ENCODE results near the gene ITGAD. TPM values are rescaled to one million over a fixed set of nuclear protein-coding genes. Genes with fewer than 3 reads are reported as not detected.
A peak's percentile ranks its signal among the peaks of the same experiment; 100 is the strongest.

The ITGAD gene
- total and polyA plus RNA-seq, 2 donors (not counting 1 experiment from before 2014, with no cell fraction given), result 0.19 TPM; not detected in 1

- Histone ChIP-seq H3K9ac (ENCODE audit: low read length) (no peak overlapping the region), H3K79me2 (ENCODE audit: control insufficient read depth, insufficient read depth, low read length) (no peaks in the 10 kb centered on the region), H4K20me1 (ENCODE audit: control insufficient read depth, insufficient read depth, low read length, poor library complexity, severe bottlenecking) (no peaks in the 10 kb centered on the region), H3K27me3 (replicated peaks in 1 of 4; ENCODE audit: control extremely low read depth in 1 of 4, control insufficient read depth in 3 of 4, insufficient read depth in 4 of 4, low read length in 3 of 4) (peaks cover 0 to 23% (median 11%) of the 10 kb centered on the region in 4 experiments), H3K4me2 (replicated peaks; ENCODE audit: low read depth, low read length, poor library complexity, severe bottlenecking) (peak overlapping the region; percentile 89), H2AFZ (ENCODE audit: insufficient read depth, low read depth, low read length, poor library complexity, severe bottlenecking) (no peak overlapping the region), H3K9me3 (ENCODE audit: control extremely low read depth in 1 of 3, control insufficient read depth in 2 of 3, insufficient read depth in 1 of 3, low read length in 2 of 3) (peaks cover 0 to 12% (median 0%) of the 10 kb centered on the region in 3 donors), H3K36me3 (replicated peaks in 1 of 2; ENCODE audit: control extremely low read depth in 1 of 2, control insufficient read depth in 1 of 2, extremely low read depth in 1 of 2, insufficient read depth in 2 of 2, low read length in 1 of 2) (no peaks in the 10 kb centered on the region), H3K27ac (ENCODE audit: low read length in 2 of 2) (no peak overlapping the region), H3K4me1 (ENCODE audit: control insufficient read depth in 2 of 2, insufficient read depth in 2 of 2, low read length in 2 of 2) (peaks cover 23 to 31% of the 10 kb centered on the region in 2 donors), H3K4me3 (ENCODE audit: control extremely low read depth in 1 of 5, extremely low read depth in 1 of 5, insufficient read depth in 1 of 5, low read depth in 2 of 5, low read length in 4 of 5) (no peak overlapping the region)
- 77% methylated on average over 20 of the region's 20 CpGs for WGBS (ENCODE audit: insufficient coverage)
- DNase-seq, result peak; percentile 48
- Mint-ChIP-seq H3K27me3 (peaks cover 3% of the 10 kb centered on the region), H3K27ac (peak overlapping the region; percentile 32), H3K4me1 (peaks cover 51% of the 10 kb centered on the region), H3K9me3 (ENCODE audit: insufficient read depth) (no peaks in the 10 kb centered on the region), H3K4me3 (peak overlapping the region; percentile 86)
- ATAC-seq (ENCODE audit: low read depth), result no peak
- intact Hi-C loops (cut with micrococcal nuclease), result no loop called here
- POLR2A ChIA-PET, result no interaction called here
- CTCF ChIA-PET, result no interaction called here
- TF ChIP-seq EZH2 (IDR thresholded peaks at IDR 0.05; ENCODE audit: borderline replicate concordance, insufficient read depth, low read depth, low read length, poor library complexity, severe bottlenecking) (no peak), CTCF (IDR thresholded peaks at IDR 0.05) (no peak)
Measured at GRCh38 chr16:31472709-31473203, 79.6 kb downstream of the ITGAD start.

GRCh38 chr16:31473264-31473984 is 80.3 kb downstream of the ITGAD start:
- Histone ChIP-seq H4K20me1 (ENCODE audit: control insufficient read depth, insufficient read depth, low read length, poor library complexity, severe bottlenecking) (no peaks in the 10 kb centered on the region), H3K9ac (ENCODE audit: low read length) (no peak overlapping the region), H3K4me1 (ENCODE audit: control insufficient read depth in 2 of 2, insufficient read depth in 2 of 2, low read length in 2 of 2) (peaks cover 22 to 33% of the 10 kb centered on the region in 2 donors), H3K9me3 (ENCODE audit: control extremely low read depth in 1 of 3, control insufficient read depth in 2 of 3, insufficient read depth in 1 of 3, low read length in 2 of 3) (peaks cover 0 to 12% (median 0%) of the 10 kb centered on the region in 3 donors), H3K4me2 (replicated peaks; ENCODE audit: low read depth, low read length, poor library complexity, severe bottlenecking) (no peak overlapping the region), H3K4me3 (ENCODE audit: control extremely low read depth in 1 of 5, extremely low read depth in 1 of 5, insufficient read depth in 1 of 5, low read depth in 2 of 5, low read length in 4 of 5) (no peak overlapping the region), H3K79me2 (ENCODE audit: control insufficient read depth, insufficient read depth, low read length) (no peaks in the 10 kb centered on the region), H3K27me3 (replicated peaks in 1 of 4; ENCODE audit: control extremely low read depth in 1 of 4, control insufficient read depth in 3 of 4, insufficient read depth in 4 of 4, low read length in 3 of 4) (peaks cover 0 to 24% (median 11%) of the 10 kb centered on the region in 4 experiments), H3K36me3 (replicated peaks in 1 of 2; ENCODE audit: control extremely low read depth in 1 of 2, control insufficient read depth in 1 of 2, extremely low read depth in 1 of 2, insufficient read depth in 2 of 2, low read length in 1 of 2) (no peaks in the 10 kb centered on the region), H3K27ac (ENCODE audit: low read length in 2 of 2) (no peak overlapping the region), H2AFZ (ENCODE audit: insufficient read depth, low read depth, low read length, poor library complexity, severe bottlenecking) (no peak overlapping the region)
- ChIA-PET POLR2A (no interaction called here), CTCF (interaction anchor here (1.5 kb wide), 1 partner anchor 13 kb away, joined by 6 read pairs; no protein-coding TSS in a partner anchor)
- no peak for DNase-seq
- peaks cover 3% of the 10 kb centered on the region for H3K27me3 Mint-ChIP-seq
- ATAC-seq (ENCODE audit: low read depth), result no peak
- no peaks in the 10 kb centered on the region for H3K9me3 Mint-ChIP-seq (ENCODE audit: insufficient read depth)
- H3K4me3 Mint-ChIP-seq, result peak overlapping the region; percentile 86
- intact Hi-C loops (cut with micrococcal nuclease), result no loop called here
- H3K27ac Mint-ChIP-seq, result peak overlapping the region; percentile 37
- peaks cover 47% of the 10 kb centered on the region for H3K4me1 Mint-ChIP-seq
- 93% methylated on average over 11 of the region's 17 CpGs for WGBS (ENCODE audit: insufficient coverage)
- TF ChIP-seq CTCF (IDR thresholded peaks at IDR 0.05) (no peak), EZH2 (IDR thresholded peaks at IDR 0.05; ENCODE audit: borderline replicate concordance, insufficient read depth, low read depth, low read length, poor library complexity, severe bottlenecking) (no peak)
